GM19438 (cell line): ENCODE results near the gene GSPT1.

ENCODE experiments used
- ATAC-seq: cut with Tn5 transposase; IDR thresholded peaks from one replicate; pipeline ENCODE4 v1.9.1; 2021; ENCODE audit warnings: low read depth; ENCODE audit not compliant: unreplicated experiment

GSPT1 gene

GRCh38 chr16:11914210-11915113 lies 1.3 kb downstream of the GSPT1 start:
- no peak for ATAC-seq

GRCh38 chr16:11913425-11914079 lies 2.2 kb downstream of the GSPT1 start:
- ATAC-seq: no peak

GRCh38 chr16:11909653-11910545 lies 5.9 kb downstream of the GSPT1 start:
- no peak for ATAC-seq

- no peak for ATAC-seq
Observed at GRCh38 chr16:11907160-11907970, 8.4 kb downstream of the GSPT1 start.

- no peak for ATAC-seq
Observed at GRCh38 chr16:11903906-11904305, 11.8 kb downstream of the GSPT1 start.

GRCh38 chr16:11901091-11901490 lies 14.7 kb downstream of the GSPT1 start:
- no peak for ATAC-seq

- no peak for ATAC-seq
Observed at GRCh38 chr16:11896486-11897176, 19.1 kb downstream of the GSPT1 start.

GRCh38 chr16:11893571-11893970 lies 22.2 kb downstream of the GSPT1 start:
- no peak for ATAC-seq

GRCh38 chr16:11892761-11893160 lies 23.0 kb downstream of the GSPT1 start:
- no peak for ATAC-seq

GRCh38 chr16:11890231-11890965 lies 25.4 kb downstream of the GSPT1 start:
- no peak for ATAC-seq

GRCh38 chr16:11886881-11887280 lies 28.9 kb downstream of the GSPT1 start:
- no peak for ATAC-seq

GRCh38 chr16:11884035-11884434 lies 31.7 kb downstream of the GSPT1 start:
- ATAC-seq: no peak

- no peak for ATAC-seq
Observed at GRCh38 chr16:11880007-11880406, 35.7 kb downstream of the GSPT1 start.

- ATAC-seq: no peak
Observed at GRCh38 chr16:11877374-11877773, 38.4 kb downstream of the GSPT1 start.

- no peak for ATAC-seq
Observed at GRCh38 chr16:11876306-11876705, 39.5 kb downstream of the GSPT1 start.

GRCh38 chr16:11875721-11876120 lies 40.0 kb downstream of the GSPT1 start:
- no peak for ATAC-seq

GRCh38 chr16:11871193-11871592 lies 44.6 kb downstream of the GSPT1 start:
- no peak for ATAC-seq

- no peak for ATAC-seq
Observed at GRCh38 chr16:11870399-11870798, 45.4 kb downstream of the GSPT1 start.
